HG03342 (cell line): ENCODE measurements around the gene EFHB.
"Not testable (repeated sequence)": the region's sequence is repeated elsewhere in the genome, so short reads cannot be mapped to it uniquely, and the experiment has no call there.

Experiments
- ATAC-seq: cut with Tn5 transposase; IDR thresholded peaks from one replicate; pipeline ENCODE4 v1.9.1; 2021; ENCODE audit warnings: mild to moderate bottlenecking, moderate library complexity; ENCODE audit not compliant: unreplicated experiment

Gene EFHB

DNA sequence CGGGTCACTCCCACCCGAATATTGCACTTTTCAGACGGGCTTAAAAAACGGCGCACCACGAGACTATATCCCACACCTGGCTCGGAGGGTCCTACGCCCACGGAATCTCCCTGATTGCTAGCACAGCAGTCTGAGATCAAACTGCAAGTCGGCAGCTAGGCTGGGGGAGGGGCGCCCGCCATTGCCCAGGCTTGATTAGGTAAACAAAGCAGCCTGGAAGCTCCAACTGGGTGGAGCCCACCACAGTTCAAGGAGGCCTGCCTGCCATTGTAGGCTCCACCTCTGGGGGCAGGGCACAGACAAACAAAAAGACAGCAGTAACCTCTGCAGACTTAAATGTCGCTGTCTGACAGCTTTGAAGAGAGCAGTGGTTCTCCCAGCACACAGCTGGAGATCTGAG lies 78.7 kb downstream of the EFHB start:
- ATAC-seq, result not testable (repeated sequence)

DNA sequence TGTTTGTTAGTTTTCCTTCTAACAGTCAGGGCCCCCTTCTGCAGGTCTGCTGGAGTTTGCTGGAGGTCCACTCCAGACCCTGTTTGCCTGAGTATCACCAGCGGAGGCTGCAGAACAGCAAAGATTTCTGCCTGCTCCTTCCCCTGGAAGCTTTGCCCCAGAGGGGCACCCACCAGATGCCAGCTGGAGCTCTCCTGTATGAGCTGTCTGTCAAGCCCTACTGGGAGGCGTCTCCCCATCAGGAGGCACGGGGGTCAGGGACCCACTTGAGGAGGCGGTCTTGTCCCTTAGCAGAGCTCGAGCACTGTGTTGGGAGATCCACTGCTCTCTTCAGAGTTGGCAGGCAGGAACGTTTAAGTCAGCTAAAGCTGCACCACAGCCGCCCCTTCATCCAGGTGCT lies 87.4 kb downstream of the EFHB start:
- ATAC-seq, result not testable (repeated sequence)
